ENCODE measurements around the gene UBE2E1. TPM values are rescaled to one million over a fixed set of nuclear protein-coding genes. Genes with fewer than 3 reads are reported as not detected.
"Not testable (repeated sequence)": the region's sequence is repeated elsewhere in the genome, so short reads cannot be mapped to it uniquely, and the experiment has no call there.

Gene UBE2E1
- total and polyA plus RNA-seq, 2 experiments from 2014 or later, result 9.0 to 65.3 TPM

GRCh38 chr3:23843869-23844268 is 38.1 kb downstream of the UBE2E1 start:
- Histone ChIP-seq H3K4me1 (ENCODE audit: insufficient read depth) (no peaks in the 10 kb centered on the region), H4K20me1 (ENCODE audit: insufficient read depth) (no peaks in the 10 kb centered on the region; the same call in none of the 2 replicates), H3K79me2 (ENCODE audit: insufficient read depth) (peaks cover 100% of the 10 kb centered on the region), H3K9me2 (ENCODE audit: insufficient read depth) (no peaks in the 10 kb centered on the region), H3F3A (ENCODE audit: insufficient read depth) (no peaks in the 10 kb centered on the region), H3K27ac (no peak overlapping the region), H3K9me3 (ENCODE audit: low read depth) (no peaks in the 10 kb centered on the region), H3K4me3 (no peak overlapping the region), H3K36me3 (ENCODE audit: low read depth) (no peaks in the 10 kb centered on the region), H3K27me3 (replicated peaks; ENCODE audit: insufficient read depth) (no peaks in the 10 kb centered on the region), H3K9ac (no peak overlapping the region), H3K4me2 (ENCODE audit: unreplicated experiment) (no peak overlapping the region), H2AFZ (no peak overlapping the region)
- 95 to 98% methylated on average over 3 of the region's 3 CpGs for WGBS, 2 experiments (ENCODE audit: low coverage in 1 of 2, low lambda C conversion rate in 2 of 2, missing lambda C conversion rate in 2 of 2)
- no peak for TF ChIP-seq EZH2phosphoT487 (IDR thresholded peaks at IDR 0.05; ENCODE audit: insufficient read depth, low read depth)
- TF ChIP-seq EZH2 (IDR thresholded peaks at IDR 0.05; ENCODE audit: insufficient read depth, poor library complexity, severe bottlenecking), result no peak
- DNase-seq, result no peak
- in situ Hi-C loops (cut with MboI), result no loop called here

GRCh38 chr3:23845326-23846216 is 39.8 kb downstream of the UBE2E1 start:
- H2AFZ ChIP-seq, result no peak overlapping the region
- WGBS, 2 experiments (ENCODE audit: low coverage in 1 of 2, low lambda C conversion rate in 2 of 2, missing lambda C conversion rate in 2 of 2), result 96 to 99% methylated on average over 5 of the region's 5 CpGs
- no peaks in the 10 kb centered on the region for H3K27me3 ChIP-seq (replicated peaks; ENCODE audit: insufficient read depth)
- no peaks in the 10 kb centered on the region for H3F3A ChIP-seq (ENCODE audit: insufficient read depth)
- in situ Hi-C loops (cut with MboI), result no loop called here
- no peaks in the 10 kb centered on the region for H3K9me2 ChIP-seq (ENCODE audit: insufficient read depth)
- no peaks in the 10 kb centered on the region; the same call in 1 of the 2 replicates for H4K20me1 ChIP-seq (ENCODE audit: insufficient read depth)
- H3K9me3 ChIP-seq (ENCODE audit: low read depth), result no peaks in the 10 kb centered on the region
- H3K36me3 ChIP-seq (ENCODE audit: low read depth), result no peaks in the 10 kb centered on the region
- H3K9ac ChIP-seq, result no peak overlapping the region
- H3K4me3 ChIP-seq, result no peak overlapping the region
- H3K79me2 ChIP-seq (ENCODE audit: insufficient read depth), result peaks cover 100% of the 10 kb centered on the region
- TF ChIP-seq EZH2phosphoT487 (IDR thresholded peaks at IDR 0.05; ENCODE audit: insufficient read depth, low read depth) (no peak), EZH2 (IDR thresholded peaks at IDR 0.05; ENCODE audit: insufficient read depth, poor library complexity, severe bottlenecking) (no peak)
- no peak for DNase-seq
- no peak overlapping the region for H3K27ac ChIP-seq
- no peaks in the 10 kb centered on the region for H3K4me1 ChIP-seq (ENCODE audit: insufficient read depth)
- no peak overlapping the region for H3K4me2 ChIP-seq (ENCODE audit: unreplicated experiment)

GRCh38 chr3:23849462-23849861 is 43.7 kb downstream of the UBE2E1 start:
- DNase-seq; H3K27ac ChIP-seq; H3K27me3 ChIP-seq (replicated peaks; ENCODE audit: insufficient read depth); in situ Hi-C loops (cut with MboI); H3K36me3 ChIP-seq (ENCODE audit: low read depth); H3K9me2 ChIP-seq (ENCODE audit: insufficient read depth); H3K4me2 ChIP-seq (ENCODE audit: unreplicated experiment); H3K9me3 ChIP-seq (ENCODE audit: low read depth); H3F3A ChIP-seq (ENCODE audit: insufficient read depth); H3K4me3 ChIP-seq; H2AFZ ChIP-seq; H3K4me1 ChIP-seq (ENCODE audit: insufficient read depth); H3K9ac ChIP-seq; H4K20me1 ChIP-seq (ENCODE audit: insufficient read depth): not testable (repeated sequence)
- peaks cover 100% of the 10 kb centered on the region for H3K79me2 ChIP-seq (ENCODE audit: insufficient read depth)
- 94 to 95% methylated on average over 2 of the region's 2 CpGs for WGBS, 2 experiments (ENCODE audit: low coverage in 1 of 2, low lambda C conversion rate in 2 of 2, missing lambda C conversion rate in 2 of 2)

GRCh38 chr3:23856286-23856685 is 50.5 kb downstream of the UBE2E1 start:
- peaks cover 98% of the 10 kb centered on the region for H3K79me2 ChIP-seq (ENCODE audit: insufficient read depth)
- H3K9me2 ChIP-seq (ENCODE audit: insufficient read depth), result no peaks in the 10 kb centered on the region
- DNase-seq, result no peak
- no peak overlapping the region for H3K27ac ChIP-seq
- WGBS, 2 experiments (ENCODE audit: low coverage in 1 of 2, low lambda C conversion rate in 2 of 2, missing lambda C conversion rate in 2 of 2), result 46 to 48% methylated on average over 3 of the region's 3 CpGs
- no peak overlapping the region for H2AFZ ChIP-seq
- H3K4me3 ChIP-seq, result no peak overlapping the region
- TF ChIP-seq EZH2phosphoT487 (IDR thresholded peaks at IDR 0.05; ENCODE audit: insufficient read depth, low read depth) (no peak), EZH2 (IDR thresholded peaks at IDR 0.05; ENCODE audit: insufficient read depth, poor library complexity, severe bottlenecking) (no peak)
- no peaks in the 10 kb centered on the region for H3K27me3 ChIP-seq (replicated peaks; ENCODE audit: insufficient read depth)
- in situ Hi-C loops (cut with MboI), result no loop called here
- peaks cover 29% of the 10 kb centered on the region for H3K4me1 ChIP-seq (ENCODE audit: insufficient read depth)
- no peak overlapping the region for H3K9ac ChIP-seq
- H3K4me2 ChIP-seq (ENCODE audit: unreplicated experiment), result no peak overlapping the region
- no peaks in the 10 kb centered on the region for H3K36me3 ChIP-seq (ENCODE audit: low read depth)
- no peaks in the 10 kb centered on the region for H3K9me3 ChIP-seq (ENCODE audit: low read depth)
- H3F3A ChIP-seq (ENCODE audit: insufficient read depth), result no peaks in the 10 kb centered on the region; the same call in 1 of the 2 replicates
- peaks cover 12% of the 10 kb centered on the region; the same call in 1 of the 2 replicates for H4K20me1 ChIP-seq (ENCODE audit: insufficient read depth)

Data from GM23248 (cell line).